Stimulated activated CD8-positive, alpha-beta memory T cell treated with anti-CD3 and anti-CD28 coated beads, Interleukin-4, amount 100 ng/mL, for 4 hours (primary cell): ENCODE data around the gene AQP9.
"Not testable (repeated sequence)": the region's sequence is repeated elsewhere in the genome, so short reads cannot be mapped to it uniquely, and the experiment has no call there.

Experiments
- DNase-seq, 2 donors: peaks; one replicate each; pipeline ENCODE4 v3.0.0-alpha.2; 2020; ENCODE audit warnings: low read depth in 2 of 2, low spot score in 1 of 2

AQP9 gene

GRCh38 chr15:58179206-58179605 is 41.0 kb downstream of the AQP9 start:
- no peak for DNase-seq

DNA sequence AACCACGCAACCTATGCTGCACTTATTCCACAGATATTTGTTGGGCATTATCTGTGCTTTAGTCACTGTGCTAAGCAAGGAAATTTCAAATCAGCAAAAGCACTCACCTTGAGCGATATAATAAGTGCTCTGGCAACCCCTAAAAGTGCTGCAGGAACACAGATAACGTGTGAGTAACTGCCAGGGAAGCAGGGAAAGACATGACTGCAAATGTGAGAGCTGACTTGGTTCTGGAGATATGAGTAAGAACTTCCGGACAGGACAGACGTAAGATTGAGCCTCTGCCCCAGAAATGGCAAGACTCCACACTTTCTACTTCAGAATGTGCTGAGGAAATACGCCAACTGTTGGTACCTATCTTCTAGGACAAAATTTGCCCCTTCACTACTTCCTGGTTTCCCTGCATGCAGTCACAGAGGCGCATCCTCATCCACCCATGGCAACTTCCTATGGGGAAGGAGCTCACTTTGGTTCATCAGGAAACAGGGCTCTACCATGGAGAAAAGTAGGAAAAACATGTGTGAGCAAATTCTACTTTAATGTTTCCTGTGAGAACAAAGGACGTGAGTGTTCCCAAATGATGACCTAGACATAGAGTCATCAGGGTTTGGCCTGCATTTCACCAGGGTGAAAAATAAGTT is 41.7 kb downstream of the AQP9 start:
- DNase-seq, result no peak

GRCh38 chr15:58182460-58183163 is 44.4 kb downstream of the AQP9 start:
- no peak for DNase-seq

GRCh38 chr15:58185439-58185838 is 47.3 kb downstream of the AQP9 start:
- no peak for DNase-seq

DNA sequence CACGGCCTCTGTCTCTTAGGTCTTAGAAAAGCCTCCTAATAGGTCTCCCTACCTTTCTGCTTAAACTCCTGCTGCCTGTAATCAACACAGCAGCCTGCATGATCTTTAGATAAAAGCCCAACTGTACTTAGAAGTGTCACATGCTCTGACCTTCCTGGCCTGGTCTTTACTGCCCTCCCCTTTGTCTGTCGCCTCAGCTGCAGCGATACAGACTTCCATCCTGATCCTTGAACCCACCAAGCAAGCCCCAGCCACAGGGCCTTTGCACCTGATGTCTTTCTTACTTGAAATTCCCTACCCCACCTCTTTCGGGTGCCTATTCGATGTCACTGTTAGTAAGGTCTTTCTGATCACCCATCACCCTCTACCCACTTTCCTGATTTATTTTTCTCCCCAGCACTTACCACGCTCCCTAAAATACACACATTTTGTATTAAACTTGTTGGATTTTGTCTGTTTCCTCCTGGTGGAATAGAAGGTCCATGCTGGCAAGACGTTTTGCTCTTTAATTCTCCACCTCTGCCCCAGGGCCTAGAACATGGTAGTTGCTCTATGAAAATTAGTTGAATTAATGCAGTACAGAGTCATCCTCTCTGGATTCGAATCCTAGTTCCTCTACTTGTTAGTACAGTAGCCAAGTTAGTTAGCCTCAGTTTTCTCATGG is 51.1 kb downstream of the AQP9 start:
- DNase-seq, result no peak

DNA sequence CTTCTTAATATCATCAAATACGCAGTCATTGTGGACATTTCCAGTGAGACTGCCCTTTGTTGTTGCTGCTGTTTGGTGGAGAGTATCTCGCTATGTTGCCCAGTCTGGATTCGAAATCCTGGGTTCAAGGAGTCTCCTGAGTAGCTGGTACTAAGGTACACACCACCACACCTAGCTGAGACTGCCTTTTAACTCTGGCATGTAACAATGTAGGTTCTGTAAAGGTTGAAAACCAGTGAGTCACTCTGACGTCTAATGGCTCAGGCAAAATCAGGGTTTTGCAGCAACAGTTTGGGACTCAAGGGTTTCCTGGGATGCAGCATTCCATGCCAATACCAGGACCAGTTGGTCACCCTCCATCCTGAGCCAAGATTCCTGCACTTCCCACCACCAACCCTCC is 52.2 kb downstream of the AQP9 start:
- DNase-seq, result no peak

GRCh38 chr15:58193636-58194035 is 55.5 kb downstream of the AQP9 start:
- not testable (repeated sequence) for DNase-seq

GRCh38 chr15:58200739-58201138 is 62.6 kb downstream of the AQP9 start:
- no peak for DNase-seq

GRCh38 chr15:58201516-58201915 is 63.3 kb downstream of the AQP9 start:
- no peak for DNase-seq

DNA sequence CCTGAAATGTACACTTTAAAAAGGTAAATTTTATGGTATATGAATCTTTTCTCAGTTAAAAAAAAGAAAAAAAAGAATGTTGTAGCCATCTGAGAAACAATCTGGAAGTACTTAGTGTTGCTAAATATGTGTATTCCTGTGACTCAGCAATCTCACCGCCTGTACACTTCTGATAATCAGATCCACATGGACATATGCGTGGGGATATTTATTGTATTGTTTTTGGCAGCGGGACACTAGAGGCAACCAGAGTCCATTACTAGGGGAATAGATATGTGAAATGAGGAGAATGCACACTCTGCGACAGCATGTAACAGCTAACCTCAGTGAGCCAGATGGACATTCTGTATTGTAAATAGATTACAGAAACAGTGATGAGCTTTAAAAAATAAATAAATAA is 65.4 kb downstream of the AQP9 start:
- DNase-seq, result no peak

DNA sequence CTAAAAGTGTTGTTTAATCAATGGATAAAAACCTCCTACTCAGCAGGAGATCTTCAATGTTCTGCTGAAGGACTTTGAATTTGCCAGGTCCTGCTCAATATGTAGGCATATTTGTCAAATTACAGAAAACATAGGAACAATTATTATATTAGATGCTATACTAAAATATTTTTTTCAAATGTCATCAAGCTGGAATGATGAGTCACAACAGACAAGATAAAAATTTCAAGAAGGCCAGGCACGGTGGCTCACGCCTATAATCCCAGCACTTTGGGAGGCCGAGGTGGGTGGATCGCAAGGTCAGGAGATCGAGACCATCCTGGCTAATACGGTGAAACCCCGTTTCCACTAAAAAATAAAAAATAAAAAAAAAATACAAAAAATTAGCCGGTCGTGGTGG is 68.0 kb downstream of the AQP9 start:
- DNase-seq, result no peak

GRCh38 chr15:58208217-58208616 is 70.0 kb downstream of the AQP9 start:
- not testable (repeated sequence) for DNase-seq

- not testable (repeated sequence) for DNase-seq
Measured at GRCh38 chr15:58209007-58209481, 70.9 kb downstream of the AQP9 start.

DNA sequence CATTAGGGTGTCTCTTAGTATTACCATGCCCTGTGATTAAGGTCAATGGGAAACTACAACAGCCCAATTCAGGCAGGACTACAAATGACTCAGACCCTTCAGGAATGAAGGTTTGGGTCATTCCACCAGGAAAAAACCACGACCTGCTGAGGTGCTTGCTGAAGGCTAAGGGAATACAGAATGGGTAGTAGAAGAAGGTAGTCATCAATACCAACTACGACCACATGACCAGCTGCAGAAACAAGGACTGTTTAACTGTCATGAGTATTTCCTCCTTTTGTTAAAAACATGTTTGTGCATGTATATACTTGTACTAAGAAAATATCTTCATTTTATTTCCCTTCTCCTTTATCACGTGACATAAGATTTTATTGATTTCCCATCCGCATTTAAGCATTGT is 71.8 kb downstream of the AQP9 start:
- DNase-seq, result not testable (repeated sequence)

DNA sequence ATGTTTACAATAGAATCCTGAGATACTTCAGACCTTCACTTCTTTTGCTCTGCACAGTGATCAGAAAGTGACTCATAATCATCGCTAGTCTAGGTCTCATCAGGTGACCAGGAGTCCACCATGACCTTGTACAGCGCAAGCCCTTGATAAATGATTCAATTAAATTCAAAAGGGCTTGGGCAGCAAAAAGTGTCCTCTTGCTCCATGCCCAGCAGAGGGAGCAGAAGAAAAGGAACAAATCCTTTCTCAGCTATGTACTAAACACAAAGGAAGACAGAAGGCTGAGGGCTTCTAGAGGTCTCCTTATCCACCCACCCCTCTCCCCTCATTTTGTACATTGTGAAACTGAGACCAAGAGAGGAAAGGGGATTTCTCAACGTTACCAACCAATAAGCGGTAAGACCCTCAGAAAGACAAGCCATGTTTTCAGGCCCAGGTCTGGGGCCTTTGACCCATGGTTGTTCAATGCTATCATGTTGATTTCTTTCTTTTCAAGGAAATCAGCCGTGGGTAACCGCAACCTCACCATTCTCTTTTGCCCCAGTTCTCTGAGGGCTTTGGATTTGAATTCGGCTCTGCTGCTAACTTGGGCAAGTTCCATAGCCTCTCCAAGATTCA is 74.8 kb downstream of the AQP9 start:
- no peak for DNase-seq

DNA sequence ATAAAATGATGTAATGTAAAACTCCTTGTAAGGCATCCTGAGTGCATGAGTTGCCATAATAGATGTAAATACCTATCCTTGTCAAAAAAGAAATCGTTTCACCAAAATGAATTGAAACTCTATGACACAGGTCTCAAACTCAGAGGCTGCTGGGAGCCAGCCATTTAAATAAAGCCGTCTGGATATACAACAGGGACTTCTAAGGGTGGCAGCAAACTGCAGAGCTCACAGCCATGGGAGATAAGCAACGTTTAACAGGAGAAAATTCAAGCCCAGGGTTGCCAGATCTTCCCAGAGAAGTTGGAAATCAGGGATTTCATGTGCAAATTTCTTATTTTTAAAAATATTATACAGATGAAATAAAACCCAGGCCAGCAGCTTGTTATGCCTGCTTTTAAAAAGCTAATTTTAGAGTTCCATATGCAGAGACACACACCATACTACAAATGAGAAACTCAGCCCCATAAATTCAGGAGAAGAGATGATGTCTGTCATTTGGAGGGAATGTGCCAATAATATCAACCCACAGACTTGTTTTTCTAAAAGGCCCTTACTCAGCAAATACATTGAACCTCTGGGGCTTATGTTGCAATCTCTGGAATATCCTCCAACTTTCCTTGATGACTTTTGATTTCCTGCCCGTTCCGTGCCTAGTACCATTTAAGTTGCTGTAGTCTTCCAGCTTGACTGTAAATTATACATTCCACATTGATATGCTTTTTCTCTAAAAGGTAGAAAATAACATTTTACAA is 75.6 kb downstream of the AQP9 start:
- no peak for DNase-seq

GRCh38 chr15:58214591-58215340 is 76.6 kb downstream of the AQP9 start:
- DNase-seq, result no peak

GRCh38 chr15:58217460-58217859 is 79.3 kb downstream of the AQP9 start:
- no peak for DNase-seq

DNA sequence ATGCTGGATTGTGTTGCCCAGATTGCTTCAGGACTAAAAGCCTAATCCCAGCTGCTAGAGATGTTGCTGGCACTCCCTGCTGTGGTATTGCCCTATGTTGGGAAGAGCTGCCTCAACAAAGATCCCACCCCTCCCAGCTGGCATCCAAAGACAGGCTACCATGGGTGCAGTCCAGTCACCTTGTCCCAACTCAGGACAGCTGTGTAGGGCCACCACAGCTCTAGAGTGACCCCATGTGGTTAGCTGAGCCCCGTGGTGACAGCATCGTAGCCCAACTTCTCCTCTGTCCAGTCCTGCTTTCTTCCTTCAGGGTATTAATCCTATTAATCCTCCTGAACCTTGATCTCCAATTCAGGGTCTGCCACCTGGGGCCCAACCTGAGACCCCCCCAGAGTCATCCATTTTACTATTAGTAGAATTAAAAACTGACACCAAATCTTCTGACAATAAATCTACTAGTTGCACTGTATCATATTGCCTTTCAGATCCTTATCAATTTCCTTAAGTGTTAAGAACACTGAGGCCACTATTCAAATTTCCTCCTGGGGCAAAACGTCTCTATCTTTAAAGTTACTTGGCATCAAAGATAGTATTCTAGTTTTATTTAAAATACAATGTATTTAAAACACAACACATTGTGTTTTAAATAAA is 83.5 kb downstream of the AQP9 start:
- DNase-seq, result no peak

DNA sequence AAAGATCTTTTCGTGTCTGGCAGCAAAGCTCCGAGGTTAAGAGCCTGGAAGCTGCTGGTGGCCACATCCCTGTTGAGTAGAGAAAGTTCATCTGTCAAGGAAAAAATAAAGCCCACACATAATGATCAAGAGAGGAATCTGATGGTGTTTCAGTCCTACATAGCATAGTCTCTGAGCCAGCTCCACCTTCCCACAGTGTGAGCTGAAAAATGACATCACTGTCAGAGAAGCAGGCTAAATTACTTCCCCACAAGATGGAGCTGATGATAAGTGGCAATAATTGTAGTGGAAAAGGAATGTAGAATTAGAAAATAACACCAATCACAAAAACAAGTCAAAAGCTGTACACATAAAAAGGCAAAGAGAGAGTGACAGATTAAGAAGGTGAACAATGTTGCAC is 84.5 kb downstream of the AQP9 start:
- DNase-seq, result no peak
